Loucy (cell line): ENCODE results near the gene ARL10.

Source experiments
- H2AFZ ChIP-seq: fragments of 200-600 bp; sonication (generic); 2 replicates; pipeline ENCODE4 v1.6.0; 2016; ENCODE audit warnings: antibody characterized with exemption, mild to moderate bottlenecking, low read length, moderate library complexity
- H3F3A ChIP-seq: fragments of 200-600 bp; 2 replicates; pipeline ENCODE4 v1.6.0; 2016; ENCODE audit warnings: antibody characterized with exemption, low read depth, mild to moderate bottlenecking
- H3K27me3 ChIP-seq: fragments of 200-600 bp; sonication (generic); 2 replicates; pipeline ENCODE4 v1.6.1; 2014; ENCODE audit warnings: low read length, mild to moderate bottlenecking; ENCODE audit not compliant: insufficient read depth, poor library complexity, severe bottlenecking
- H3K36me3 ChIP-seq: fragments of 200-600 bp; sonication (generic); 2 replicates; pipeline ENCODE4 v1.6.1; 2016; ENCODE audit warnings: low read length; ENCODE audit not compliant: insufficient read depth
- H3K4me1 ChIP-seq: fragments of 200-600 bp; sonication (generic); 2 replicates; pipeline ENCODE4 v1.5.1; 2014; ENCODE audit warnings: low read length, mild to moderate bottlenecking; ENCODE audit not compliant: insufficient read depth, poor library complexity, severe bottlenecking
- H3K4me2 ChIP-seq: fragments of 200-600 bp; sonication (generic); 2 replicates; pipeline ENCODE4 v1.6.0; 2014; ENCODE audit warnings: antibody characterized with exemption, low read length, low read depth, mild to moderate bottlenecking; ENCODE audit not compliant: poor library complexity, severe bottlenecking
- H3K4me3 ChIP-seq: fragments of 200-600 bp; sonication (generic); 2 replicates; pipeline ENCODE4 v1.5.1; 2014; ENCODE audit warnings: low read length, mild to moderate bottlenecking, mixed read lengths; ENCODE audit not compliant: poor library complexity, severe bottlenecking
- H3K79me2 ChIP-seq: fragments of 200-600 bp; sonication (generic); 2 replicates; pipeline ENCODE4 v1.6.1; 2014; ENCODE audit warnings: low read length; ENCODE audit not compliant: insufficient read depth
- H3K9ac ChIP-seq: fragments of 200-600 bp; sonication (generic); 2 replicates; pipeline ENCODE4 v1.6.0; 2014; ENCODE audit warnings: mild to moderate bottlenecking, low read depth, low read length, moderate library complexity; ENCODE audit not compliant: poor library complexity, severe bottlenecking
- H3K9me2 ChIP-seq: fragments of 200-600 bp; sonication (generic); replicated peaks from 2 replicates; pipeline ENCODE4 v1.6.1; 2016; ENCODE audit warnings: low read depth, low read length, mixed read lengths
- H3K9me3 ChIP-seq: fragments of 200-600 bp; sonication (generic); 2 replicates; pipeline ENCODE4 v1.6.1; 2014; ENCODE audit warnings: mild to moderate bottlenecking, antibody characterized with exemption, low read length, low read depth; ENCODE audit not compliant: insufficient read depth
- H4K20me1 ChIP-seq: fragments of 200-600 bp; sonication (generic); 2 replicates; pipeline ENCODE4 v1.6.0; 2014; ENCODE audit warnings: antibody characterized with exemption, low read length, mild to moderate bottlenecking; ENCODE audit not compliant: insufficient read depth, poor library complexity, severe bottlenecking
- CTCF ChIP-seq: fragments of 200-600 bp; sonication (generic); conservative IDR thresholded peaks from 2 replicates; pipeline ENCODE4 v1.5.1; 2014; ENCODE audit warnings: mild to moderate bottlenecking, antibody characterized with exemption, low read length
- EZH2phosphoT487 ChIP-seq: fragments of 200-600 bp; IDR thresholded peaks from 2 replicates; pipeline ENCODE4 v1.6.1; 2018; ENCODE audit warnings: antibody characterized with exemption, mild to moderate bottlenecking, moderate library complexity, borderline replicate concordance

Gene ARL10

GRCh38 chr5:176362233-176362490 lies 3.1 kb upstream of the ARL10 start:
- Histone ChIP-seq H3K9ac (no peak overlapping the region), H3K4me3 (peak overlapping the region; percentile 81), H3K4me1 (peaks cover 12% of the 10 kb centered on the region), H2AFZ (peak overlapping the region; percentile 57; the same call in 1 of the 2 replicates), H3K9me2 (no peaks in the 10 kb centered on the region), H4K20me1 (peaks cover 15% of the 10 kb centered on the region), H3K79me2 (peaks cover 32% of the 10 kb centered on the region), H3F3A (no peaks in the 10 kb centered on the region), H3K27me3 (no peaks in the 10 kb centered on the region), H3K9me3 (no peaks in the 10 kb centered on the region), H3K4me2 (peak overlapping the region; percentile 72), H3K36me3 (no peaks in the 10 kb centered on the region)
- no peak for TF ChIP-seq EZH2phosphoT487
- TF ChIP-seq CTCF: no peak

- H3K4me2 ChIP-seq: peak overlapping the region; percentile 71
- peak overlapping the region; percentile 73 for H3K4me3 ChIP-seq
- no peaks in the 10 kb centered on the region for H3K9me3 ChIP-seq
- TF ChIP-seq EZH2phosphoT487 (no peak), CTCF (no peak)
- H4K20me1 ChIP-seq: peaks cover 8% of the 10 kb centered on the region
- H2AFZ ChIP-seq: peak overlapping the region; percentile 84
- H3K9me2 ChIP-seq: no peaks in the 10 kb centered on the region
- H3K79me2 ChIP-seq: peaks cover 9% of the 10 kb centered on the region
- no peaks in the 10 kb centered on the region for H3K27me3 ChIP-seq
- H3K9ac ChIP-seq: peak overlapping the region; percentile 67
- H3K4me1 ChIP-seq: peaks cover 7% of the 10 kb centered on the region
- no peaks in the 10 kb centered on the region for H3F3A ChIP-seq
- H3K36me3 ChIP-seq: no peaks in the 10 kb centered on the region
Observed at GRCh38 chr5:176364765-176365350, 429 bp upstream of the ARL10 start.

GRCh38 chr5:176366232-176366894 lies 1.1 kb downstream of the ARL10 start:
- H3K79me2 ChIP-seq: peaks cover 2% of the 10 kb centered on the region; the same call in 1 of the 2 replicates

More at GRCh38 chr5:176366232-176366894, 1.1 kb downstream of the ARL10 start:
- Histone ChIP-seq H3K4me3 (peak overlapping the region; percentile 73), H4K20me1 (no peaks in the 10 kb centered on the region), H3K9ac (peak overlapping the region; percentile 67), H3K36me3 (no peaks in the 10 kb centered on the region), H3K9me2 (no peaks in the 10 kb centered on the region), H3K9me3 (no peaks in the 10 kb centered on the region), H3F3A (no peaks in the 10 kb centered on the region), H3K27me3 (no peaks in the 10 kb centered on the region), H3K4me1 (peaks cover 7% of the 10 kb centered on the region), H3K4me2 (peak overlapping the region; percentile 71), H2AFZ (no peak overlapping the region)
- TF ChIP-seq EZH2phosphoT487: no peak
- no peak for TF ChIP-seq CTCF
